CD4-positive, alpha-beta T cell treated with Interleukin-4 for 1 hour (primary cell): ENCODE data around the gene UQCRC2.
"Not testable (repeated sequence)": the region's sequence is repeated elsewhere in the genome, so short reads cannot be mapped to it uniquely, and the experiment has no call there.

Source experiments
- DNase-seq, 2 donors: peaks; one replicate each; pipeline ENCODE4 v3.0.0-alpha.2; 2020 to 2022

Gene UQCRC2

GRCh38 chr16:21952793-21953540, at the start of gene UQCRC2:
TSS of gene UQCRC2 (plus strand) at chr16:21953361. CDS start at chr16:21953424, 63 bp downstream.
- DNase-seq: peak; percentile 88 to 92

GRCh38 chr16:21932650-21933049, 20.5 kb upstream of the UQCRC2 start:
- DNase-seq: not testable (repeated sequence)

- not testable (repeated sequence) for DNase-seq
These were observed 19.8 kb upstream of the UQCRC2 start for GRCh38 chr16:21933316-21933715.

GRCh38 chr16:21933790-21934189, 19.4 kb upstream of the UQCRC2 start:
- DNase-seq: not testable (repeated sequence)

- DNase-seq: not testable (repeated sequence)
These were observed 16.9 kb upstream of the UQCRC2 start for GRCh38 chr16:21936216-21936615.

GRCh38 chr16:21937336-21937829, 15.8 kb upstream of the UQCRC2 start:
- DNase-seq: no peak

- DNase-seq: no peak
These were observed 12.6 kb upstream of the UQCRC2 start for GRCh38 chr16:21940570-21940969.

GRCh38 chr16:21943571-21943970, 9.6 kb upstream of the UQCRC2 start:
- no peak for DNase-seq

GRCh38 chr16:21946889-21947635, 6.1 kb upstream of the UQCRC2 start:
- DNase-seq: peak in 1 of 2 donors; percentile 22

- DNase-seq: no peak
These were observed 3.4 kb upstream of the UQCRC2 start for GRCh38 chr16:21949713-21950260.

- peak; percentile 13 to 54 for DNase-seq
These were observed 2.2 kb upstream of the UQCRC2 start for GRCh38 chr16:21950782-21951521.

- DNase-seq: peak; percentile 76 to 82
These were observed 945 bp upstream of the UQCRC2 start for GRCh38 chr16:21952040-21952792.

GRCh38 chr16:21953541-21953902, 361 bp downstream of the UQCRC2 start:
- DNase-seq: no peak

GRCh38 chr16:21957714-21958346, 4.7 kb downstream of the UQCRC2 start:
- DNase-seq: no peak

GRCh38 chr16:21959050-21959449, 5.9 kb downstream of the UQCRC2 start:
- DNase-seq: no peak

GRCh38 chr16:21962475-21962874, 9.3 kb downstream of the UQCRC2 start:
- no peak for DNase-seq

GRCh38 chr16:21963887-21964286, 10.7 kb downstream of the UQCRC2 start:
- DNase-seq: no peak

- no peak for DNase-seq
These were observed 11.2 kb downstream of the UQCRC2 start for GRCh38 chr16:21964353-21964752.

- no peak for DNase-seq
These were observed 18.7 kb downstream of the UQCRC2 start for GRCh38 chr16:21971856-21972255.

- no peak for DNase-seq
These were observed 20.8 kb downstream of the UQCRC2 start for GRCh38 chr16:21973945-21974344.

GRCh38 chr16:21980032-21980431, 26.9 kb downstream of the UQCRC2 start:
- DNase-seq: no peak

GRCh38 chr16:21982108-21982507, 28.9 kb downstream of the UQCRC2 start:
- no peak for DNase-seq
